Renal cortical epithelial cell (primary cell): ENCODE data around the gene SNURF. TPM values are rescaled to one million over a fixed set of nuclear protein-coding genes. Genes with fewer than 3 reads are reported as not detected.
"Not testable (repeated sequence)": the region's sequence is repeated elsewhere in the genome, so short reads cannot be mapped to it uniquely, and the experiment has no call there.

Experiments
- DNase-seq: peaks from one replicate; pipeline ENCODE4 v3.0.0-alpha.2; 2011; ENCODE audit warnings: low read depth
- total RNA-seq: library from RNA; depleted of rRNA; stranded (reverse); fragments of >200 nt; gene quantifications from 2 replicates; pipeline ENCODE4 v1.2.3, GENCODE V29; 2014

The SNURF gene
- 8.0 and 14.7 TPM in 2 replicates for total RNA-seq

GRCh38 chr15:24954783-24955530 lies at the start of gene SNURF, which contains the start of gene SNRPN:
SNURF (plus strand) TSS chr15:24954987; CDS start chr15:24955049, 62 bp downstream.
SNRPN (plus strand) TSS chr15:24954987; CDS start chr15:24974454, 19,467 bp downstream.
- peak; percentile 39 for DNase-seq

GRCh38 chr15:24916305-24917009 lies 38.3 kb upstream of the SNURF start:
- DNase-seq: no peak

- no peak for DNase-seq
These were observed 37.4 kb upstream of the SNURF start for GRCh38 chr15:24917431-24917830.

- no peak for DNase-seq
These were observed 35.3 kb upstream of the SNURF start for GRCh38 chr15:24919446-24919845.

- DNase-seq: not testable (repeated sequence)
These were observed 32.0 kb upstream of the SNURF start for GRCh38 chr15:24922781-24923180.

GRCh38 chr15:24924153-24924552 lies 30.6 kb upstream of the SNURF start:
- no peak for DNase-seq

GRCh38 chr15:24924621-24925020 lies 30.2 kb upstream of the SNURF start:
- DNase-seq: no peak

GRCh38 chr15:24931874-24932732 lies 22.7 kb upstream of the SNURF start:
- DNase-seq: not testable (repeated sequence)

GRCh38 chr15:24933716-24934115 lies 21.1 kb upstream of the SNURF start:
- no peak for DNase-seq

- not testable (repeated sequence) for DNase-seq
These were observed 16.6 kb upstream of the SNURF start for GRCh38 chr15:24938224-24938623.

GRCh38 chr15:24940236-24940635 lies 14.6 kb upstream of the SNURF start:
- no peak for DNase-seq

- DNase-seq: no peak
These were observed 11.4 kb upstream of the SNURF start for GRCh38 chr15:24943361-24943760.

GRCh38 chr15:24944954-24945353 lies 9.8 kb upstream of the SNURF start:
- DNase-seq: no peak

- DNase-seq: no peak
These were observed 9.1 kb upstream of the SNURF start for GRCh38 chr15:24945711-24946110.

GRCh38 chr15:24948495-24948894 lies 6.3 kb upstream of the SNURF start:
- no peak for DNase-seq

- DNase-seq: no peak
These were observed 739 bp downstream of the SNURF start for GRCh38 chr15:24955531-24955921.

- DNase-seq: peak; percentile 73
These were observed 1.5 kb downstream of the SNURF start for GRCh38 chr15:24956111-24956838.

GRCh38 chr15:24957691-24958090 lies 2.9 kb downstream of the SNURF start:
- no peak for DNase-seq

GRCh38 chr15:24961967-24962366 lies 7.2 kb downstream of the SNURF start:
- DNase-seq: no peak

GRCh38 chr15:24962880-24963279 lies 8.1 kb downstream of the SNURF start:
- DNase-seq: no peak

- no peak for DNase-seq
These were observed 11.7 kb downstream of the SNURF start for GRCh38 chr15:24966364-24967103.
